ENCODE results near the gene PHTF2. TPM values are rescaled to one million over a fixed set of nuclear protein-coding genes. Genes with fewer than 3 reads are reported as not detected.

PHTF2 gene
- total RNA-seq, 1 donor from 2014 or later = 27.0 TPM

DNA sequence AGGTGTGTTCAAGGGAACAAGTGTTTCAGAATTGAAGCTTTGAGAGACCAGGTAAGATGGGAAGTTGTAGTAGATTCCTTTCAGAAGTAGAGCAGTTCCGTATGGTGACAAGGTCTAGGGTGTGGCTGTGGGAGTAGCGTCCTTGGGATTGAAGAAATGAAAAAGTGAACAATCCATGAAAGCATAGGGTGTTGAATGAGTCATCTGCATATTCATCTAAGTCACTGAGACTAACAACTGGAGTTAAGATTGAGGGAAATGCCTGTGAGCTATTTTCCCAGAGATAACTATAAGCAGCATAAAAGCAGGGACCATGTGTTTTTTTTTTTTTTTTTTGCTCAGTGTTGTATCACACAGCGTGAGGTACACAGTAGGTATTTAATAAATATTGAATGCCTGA, 134.8 kb downstream of the PHTF2 start:
- no peaks in the 10 kb centered on the region for H4K20me1 ChIP-seq (ENCODE audit: insufficient read depth, low read length)
- Mint-ChIP-seq H3K4me3 (ENCODE audit: unreplicated experiment) (no peak overlapping the region), H3K9me3 (ENCODE audit: unreplicated experiment) (no peaks in the 10 kb centered on the region), H3K27me3 (ENCODE audit: low read depth, unreplicated experiment) (no peaks in the 10 kb centered on the region), H3K4me1 (ENCODE audit: low read depth, unreplicated experiment) (peaks cover 6% of the 10 kb centered on the region), H3K27ac (ENCODE audit: unreplicated experiment) (peak overlapping the region; percentile 50), H3K36me3 (ENCODE audit: low read depth, unreplicated experiment) (peaks cover 2% of the 10 kb centered on the region)
- H3K27ac ChIP-seq (ENCODE audit: low read depth, low read length) = no peak overlapping the region
- DNase-seq (ENCODE audit: low read depth) = peak; percentile 58
- H3K79me2 ChIP-seq (ENCODE audit: insufficient read depth, low read length) = no peaks in the 10 kb centered on the region
- no peak overlapping the region for H2AFZ ChIP-seq (ENCODE audit: low read depth, low read length)
- FAIRE-seq = no peak
- no peaks in the 10 kb centered on the region for H3K9me3 ChIP-seq (ENCODE audit: insufficient read depth, low read depth, low read length)
- no peak overlapping the region for H3K4me2 ChIP-seq (ENCODE audit: low read length)
- H3K4me3 ChIP-seq (ENCODE audit: insufficient read depth, low read depth, low read length) = no peak overlapping the region
- no peak for TF ChIP-seq CTCF (IDR thresholded peaks at IDR 0.05; ENCODE audit: insufficient read depth, low read depth, low read length)
- no peak for TF ChIP-seq EZH2 (IDR thresholded peaks at IDR 0.05; ENCODE audit: insufficient read depth, low read length)
- no peaks in the 10 kb centered on the region for H3K27me3 ChIP-seq (ENCODE audit: insufficient read depth, low read length)
- no peaks in the 10 kb centered on the region for H3K36me3 ChIP-seq (ENCODE audit: insufficient read depth, low read length)
- H3K9ac ChIP-seq (ENCODE audit: low read length) = no peak overlapping the region
- no peaks in the 10 kb centered on the region for H3K4me1 ChIP-seq (ENCODE audit: insufficient read depth, low read length)

- Histone ChIP-seq H3K79me2 (ENCODE audit: insufficient read depth, low read length) (no peaks in the 10 kb centered on the region), H3K4me1 (ENCODE audit: insufficient read depth, low read length) (no peaks in the 10 kb centered on the region), H3K4me2 (ENCODE audit: low read length) (no peak overlapping the region), H3K36me3 (ENCODE audit: insufficient read depth, low read length) (no peaks in the 10 kb centered on the region), H3K4me3 (ENCODE audit: insufficient read depth, low read depth, low read length) (no peak overlapping the region), H4K20me1 (ENCODE audit: insufficient read depth, low read length) (no peaks in the 10 kb centered on the region), H3K9me3 (ENCODE audit: insufficient read depth, low read depth, low read length) (no peaks in the 10 kb centered on the region), H3K27me3 (ENCODE audit: insufficient read depth, low read length) (no peaks in the 10 kb centered on the region), H3K27ac (ENCODE audit: low read depth, low read length) (no peak overlapping the region), H2AFZ (ENCODE audit: low read depth, low read length) (no peak overlapping the region), H3K9ac (ENCODE audit: low read length) (no peak overlapping the region)
- TF ChIP-seq CTCF (IDR thresholded peaks at IDR 0.05; ENCODE audit: insufficient read depth, low read depth, low read length) (peak; percentile 35), EZH2 (IDR thresholded peaks at IDR 0.05; ENCODE audit: insufficient read depth, low read length) (no peak)
- no peaks in the 10 kb centered on the region for H3K9me3 Mint-ChIP-seq (ENCODE audit: unreplicated experiment)
- H3K36me3 Mint-ChIP-seq (ENCODE audit: low read depth, unreplicated experiment) = no peaks in the 10 kb centered on the region
- H3K27me3 Mint-ChIP-seq (ENCODE audit: low read depth, unreplicated experiment) = no peaks in the 10 kb centered on the region
- DNase-seq (ENCODE audit: low read depth) (no peak), FAIRE-seq (no peak)
- H3K4me1 Mint-ChIP-seq (ENCODE audit: low read depth, unreplicated experiment) = peaks cover 6% of the 10 kb centered on the region
- no peak overlapping the region for H3K4me3 Mint-ChIP-seq (ENCODE audit: unreplicated experiment)
- H3K27ac Mint-ChIP-seq (ENCODE audit: unreplicated experiment) = no peak overlapping the region
Measured at GRCh38 chr7:77935652-77936348, 137.2 kb downstream of the PHTF2 start.

DNA sequence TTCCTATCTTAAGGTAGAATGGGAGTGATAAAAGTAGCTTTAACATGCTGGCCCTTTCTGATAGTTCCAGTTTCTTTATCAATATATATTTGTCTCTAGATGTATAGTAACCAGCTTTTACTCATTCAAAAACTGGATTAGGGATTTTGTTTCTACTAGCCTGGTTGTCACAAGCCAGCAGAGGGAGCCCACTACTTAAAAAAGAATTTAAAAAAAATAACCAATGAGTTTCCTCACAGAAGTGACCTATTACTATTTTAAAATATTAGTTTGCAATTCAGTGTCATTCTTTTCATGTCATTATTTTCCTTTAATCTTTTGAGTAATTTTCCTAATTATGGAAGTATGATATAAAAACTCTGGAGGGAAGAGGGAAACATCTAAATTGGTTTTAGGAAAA, 142.1 kb downstream of the PHTF2 start:
- H4K20me1 ChIP-seq (ENCODE audit: insufficient read depth, low read length) = no peaks in the 10 kb centered on the region
- H3K27me3 ChIP-seq (ENCODE audit: insufficient read depth, low read length) = no peaks in the 10 kb centered on the region
- Mint-ChIP-seq H3K9me3 (ENCODE audit: unreplicated experiment) (no peaks in the 10 kb centered on the region), H3K36me3 (ENCODE audit: low read depth, unreplicated experiment) (no peaks in the 10 kb centered on the region), H3K4me1 (ENCODE audit: low read depth, unreplicated experiment) (no peaks in the 10 kb centered on the region), H3K4me3 (ENCODE audit: unreplicated experiment) (no peak overlapping the region), H3K27me3 (ENCODE audit: low read depth, unreplicated experiment) (no peaks in the 10 kb centered on the region), H3K27ac (ENCODE audit: unreplicated experiment) (no peak overlapping the region)
- H3K9ac ChIP-seq (ENCODE audit: low read length) = no peak overlapping the region
- H3K36me3 ChIP-seq (ENCODE audit: insufficient read depth, low read length) = peaks cover 4% of the 10 kb centered on the region
- FAIRE-seq (no peak), DNase-seq (ENCODE audit: low read depth) (peak; percentile 6)
- H3K79me2 ChIP-seq (ENCODE audit: insufficient read depth, low read length) = no peaks in the 10 kb centered on the region
- no peaks in the 10 kb centered on the region for H3K9me3 ChIP-seq (ENCODE audit: insufficient read depth, low read depth, low read length)
- no peak overlapping the region for H3K4me3 ChIP-seq (ENCODE audit: insufficient read depth, low read depth, low read length)
- H3K27ac ChIP-seq (ENCODE audit: low read depth, low read length) = no peak overlapping the region
- no peak for TF ChIP-seq EZH2 (IDR thresholded peaks at IDR 0.05; ENCODE audit: insufficient read depth, low read length)
- TF ChIP-seq CTCF (IDR thresholded peaks at IDR 0.05; ENCODE audit: insufficient read depth, low read depth, low read length) = peak; percentile 47
- H3K4me2 ChIP-seq (ENCODE audit: low read length) = no peak overlapping the region
- no peak overlapping the region for H2AFZ ChIP-seq (ENCODE audit: low read depth, low read length)
- H3K4me1 ChIP-seq (ENCODE audit: insufficient read depth, low read length) = no peaks in the 10 kb centered on the region

Measured in astrocyte (in vitro differentiated cells and primary cell).